A549 (cell line): ENCODE results near the gene OGDHL. TPM values are rescaled to one million over a fixed set of nuclear protein-coding genes. Genes with fewer than 3 reads are reported as not detected.

ENCODE experiments used
- ATAC-seq, 2 experiments: fragments of 200-7000 bp in 1 of 2; fragments of >200 bp in 1 of 2; cut with Nextera tagmentation in 1 of 2; cut with Tn5 transposase in 1 of 2; 3 replicates each; pipeline versions ENCODE4 v1.8.0 to v1.9.1; 2018 to 2020; ENCODE audit warnings: mild to moderate bottlenecking in 1 of 2, moderate library complexity in 1 of 2
- CTCF ChIA-PET: fragments of 300-600 bp; sonication (Branson Sonifier 250); formaldehyde crosslinking; extraction: SDS; loops from one replicate; lab custom pipeline; 2021; ENCODE audit warnings: antibody characterized with exemption, inconsistent platforms; lab: Yijun Ruan, JAX
- POLR2A ChIA-PET: fragments of 350-600 bp; formaldehyde crosslinking; extraction: SDS; loops from one replicate; lab custom pipeline; 2021; ENCODE audit warnings: antibody characterized with exemption, inconsistent platforms; lab: Yijun Ruan, JAX
- DNase-seq, 2 experiments: peaks; one replicate each; pipeline versions ENCODE4 v3.0.0 to v3.0.0-alpha.2; 2011 to 2016; ENCODE audit warnings: low read depth in 1 of 2, low spot score in 1 of 2
- FAIRE-seq: peaks from 2 replicates; lab custom pipeline; 2011; peaks lifted over from hg19 to GRCh38; lab: Jason Lieb, UNC
- H3K27ac ChIP-seq, 2 experiments: fragments of >200 bp; sonication (Bioruptor Twin); formaldehyde crosslinking; 3 replicates each; pipeline ENCODE4 v1.5.1; 2016 to 2017
- H3K4me1 ChIP-seq: fragments of >200 bp; sonication (Bioruptor Twin); formaldehyde crosslinking; 3 replicates; pipeline ENCODE4 v1.6.1; 2016
- H3K4me2 ChIP-seq: fragments of >200 bp; sonication (Bioruptor Twin); formaldehyde crosslinking; 3 replicates; pipeline ENCODE4 v1.6.1; 2016
- H3K4me3 ChIP-seq: fragments of >200 bp; sonication (Bioruptor Twin); formaldehyde crosslinking; 3 replicates; pipeline ENCODE4 v1.5.1; 2016
- H3K9me3 ChIP-seq: fragments of >200 bp; sonication (Bioruptor Twin); formaldehyde crosslinking; 3 replicates; pipeline ENCODE4 v1.6.1; 2016
- BHLHE40 ChIP-seq: IDR thresholded peaks from 2 replicates; pipeline ENCODE4 v1.6.1; 2012; ENCODE audit warnings: low read depth, low read length, inconsistent platforms
- CBX2 ChIP-seq: fragments of 200-600 bp; sonication (generic); IDR thresholded peaks from 2 replicates; pipeline ENCODE4 v1.6.1; 2016; ENCODE audit warnings: low read depth, mild to moderate bottlenecking, borderline replicate concordance
- CEBPB ChIP-seq, 2 experiments: fragments of >200 bp in 1 of 2; sonication (Bioruptor Twin) in 1 of 2; formaldehyde crosslinking in 1 of 2; IDR thresholded peaks; 2 replicates each; pipeline ENCODE4 v1.6.1; 2012 to 2016
- CHD2 ChIP-seq: fragments of 150-350 bp; IDR thresholded peaks from 2 replicates; pipeline ENCODE4 v1.6.1; 2014; ENCODE audit warnings: low read length; ENCODE audit not compliant: partially characterized antibody
- EHF ChIP-seq: fragments of 250-450 bp; sonication (Bioruptor Pico); IDR thresholded peaks from 2 replicates; pipeline ENCODE4 v1.5.0; 2020; ENCODE audit warnings: mild to moderate bottlenecking
- EHMT2 ChIP-seq: fragments of 200-600 bp; sonication (generic); IDR thresholded peaks from 2 replicates; pipeline ENCODE4 v1.6.1; 2016; ENCODE audit warnings: antibody characterized with exemption, low read depth, mild to moderate bottlenecking, moderate library complexity
- FOSB ChIP-seq: fragments of 250-450 bp; sonication (Bioruptor Pico); IDR thresholded peaks from 2 replicates; pipeline ENCODE4 v1.5.0; 2020; ENCODE audit warnings: mild to moderate bottlenecking, moderate library complexity
- FOXS1 ChIP-seq: fragments of 250-450 bp; sonication (Bioruptor Pico); IDR thresholded peaks from 2 replicates; pipeline ENCODE4 v1.5.0; 2020; ENCODE audit warnings: mild to moderate bottlenecking, moderate library complexity
- GATA3 ChIP-seq: IDR thresholded peaks from 2 replicates; pipeline ENCODE4 v1.6.1; 2012; ENCODE audit warnings: borderline replicate concordance
- HDAC2 ChIP-seq: fragments of 200-600 bp; sonication (generic); IDR thresholded peaks from 2 replicates; pipeline ENCODE4 v1.6.1; 2016
- HOXA7 ChIP-seq: fragments of 250-450 bp; sonication (Bioruptor Pico); IDR thresholded peaks from 2 replicates; pipeline ENCODE4 v1.5.0; 2020; ENCODE audit warnings: mild to moderate bottlenecking, moderate library complexity
- KDM1A ChIP-seq: fragments of 200-600 bp; sonication (generic); IDR thresholded peaks from 2 replicates; pipeline ENCODE4 v1.6.1; 2016; ENCODE audit warnings: low read depth, mild to moderate bottlenecking
- KDM5A ChIP-seq: fragments of 200-600 bp; sonication (generic); IDR thresholded peaks from 2 replicates; pipeline ENCODE4 v1.6.1; 2016; ENCODE audit warnings: antibody characterized with exemption, mild to moderate bottlenecking
- MAFK ChIP-seq: fragments of 450-650 bp; IDR thresholded peaks from 2 replicates; pipeline ENCODE4 v1.6.1; 2014; ENCODE audit not compliant: partially characterized antibody
- MYC ChIP-seq: IDR thresholded peaks from 2 replicates; pipeline ENCODE4 v1.6.1; 2012; ENCODE audit warnings: mild to moderate bottlenecking, inconsistent platforms, low read length, improper control_type of control experiment, borderline replicate concordance
- PBX3 ChIP-seq: IDR thresholded peaks from 2 replicates; pipeline ENCODE4 v1.6.1; 2012
- POLR2A ChIP-seq: IDR thresholded peaks from 2 replicates; pipeline ENCODE4 v1.6.1; 2012; ENCODE audit warnings: mild to moderate bottlenecking, low read length
- RAD21 ChIP-seq, 2 experiments: fragments of >200 bp in 1 of 2; sonication (Bioruptor Twin) in 1 of 2; formaldehyde crosslinking in 1 of 2; IDR thresholded peaks in 1 of 2; conservative IDR thresholded peaks in 1 of 2; 2 replicates in 1 of 2; 3 replicates in 1 of 2; pipeline ENCODE4 v1.6.1; 2012 to 2018; ENCODE audit warnings: inconsistent platforms in 1 of 2
- RNF2 ChIP-seq: fragments of 200-600 bp; sonication (generic); IDR thresholded peaks from 2 replicates; pipeline ENCODE4 v1.6.1; 2016; ENCODE audit warnings: low read depth, mild to moderate bottlenecking, antibody characterized with exemption, moderate library complexity, borderline replicate concordance
- TP53 ChIP-seq: fragments of 250-450 bp; sonication (Bioruptor Pico); IDR thresholded peaks from 2 replicates; pipeline ENCODE4 v1.5.0; 2021; ENCODE audit warnings: mild to moderate bottlenecking, moderate library complexity
- ZC3H11A ChIP-seq: fragments of 450-650 bp; IDR thresholded peaks from 2 replicates; pipeline ENCODE4 v1.6.1; 2014; ENCODE audit warnings: antibody characterized with exemption, mild to moderate bottlenecking
- ZNF302 ChIP-seq: fragments of 250-450 bp; sonication (Bioruptor Pico); IDR thresholded peaks from 2 replicates; pipeline ENCODE4 v1.9.0; 2021; ENCODE audit warnings: inconsistent platforms, mild to moderate bottlenecking, moderate library complexity
- WGBS: methylation state at CpG from one replicate; pipeline ENCODE4 v1.1.6; 2017; ENCODE audit errors: missing lambda C conversion rate; 5-methylcytosine and 5-hydroxymethylcytosine counted together
- polyA plus RNA-seq, 4 experiments: library from polyadenylated mRNA; depleted of rRNA in 3 of 4; stranded (reverse); fragments of >200 nt; fragmentation: RNase III in 1 of 4; extraction: RNeasy Plus Mini Kit Qiagen cat#74134 plus additional on column Dnase treatment in 1 of 4; gene quantifications; 2 replicates in 3 of 4; 3 replicates in 1 of 4; pipeline ENCODE4 v1.2.3, GENCODE V29; 2011 to 2017
- TF ChIP-seq, protein P1 (sequence below): fragments of 250-450 bp; sonication (Bioruptor Pico); IDR thresholded peaks from 2 replicates; pipeline ENCODE4 v1.5.0; 2021; ENCODE audit warnings: mild to moderate bottlenecking, moderate library complexity, borderline replicate concordance
- TF ChIP-seq, protein P2 (sequence below): fragments of >200 bp; sonication (Bioruptor Twin); formaldehyde crosslinking; IDR thresholded peaks from 3 replicates; pipeline ENCODE4 v1.6.1; 2016
- TF ChIP-seq, protein P3 (sequence below): fragments of >200 bp; sonication (Bioruptor Twin); formaldehyde crosslinking; IDR thresholded peaks from 2 replicates; pipeline ENCODE4 v1.6.1; 2016
- TF ChIP-seq, protein P4 (sequence below): IDR thresholded peaks from 2 replicates; pipeline ENCODE4 v1.6.1; 2012

Gene OGDHL
- polyA plus RNA-seq, 2 of the 4 experiments (the other 2 are of a cell fraction): 0.06 to 0.22 TPM

- Histone ChIP-seq H3K27ac (no peak overlapping the region), H3K4me1 (no peaks in the 10 kb centered on the region), H3K9me3 (no peaks in the 10 kb centered on the region), H3K4me3 (no peak overlapping the region), H3K4me2 (no peak overlapping the region)
- no peak for TF ChIP-seq TP53
- TF ChIP-seq FOXS1 (CRISPR knock-in tag): no peak
- TF ChIP-seq ZNF302 (CRISPR knock-in tag): no peak
- no peak for TF ChIP-seq CHD2
- TF ChIP-seq BHLHE40: no peak
- no peak for TF ChIP-seq KDM1A
- no peak for TF ChIP-seq FOSB (CRISPR knock-in tag)
- TF ChIP-seq EHMT2: no peak
- TF ChIP-seq GATA3: no peak
- TF ChIP-seq, protein P1, sequence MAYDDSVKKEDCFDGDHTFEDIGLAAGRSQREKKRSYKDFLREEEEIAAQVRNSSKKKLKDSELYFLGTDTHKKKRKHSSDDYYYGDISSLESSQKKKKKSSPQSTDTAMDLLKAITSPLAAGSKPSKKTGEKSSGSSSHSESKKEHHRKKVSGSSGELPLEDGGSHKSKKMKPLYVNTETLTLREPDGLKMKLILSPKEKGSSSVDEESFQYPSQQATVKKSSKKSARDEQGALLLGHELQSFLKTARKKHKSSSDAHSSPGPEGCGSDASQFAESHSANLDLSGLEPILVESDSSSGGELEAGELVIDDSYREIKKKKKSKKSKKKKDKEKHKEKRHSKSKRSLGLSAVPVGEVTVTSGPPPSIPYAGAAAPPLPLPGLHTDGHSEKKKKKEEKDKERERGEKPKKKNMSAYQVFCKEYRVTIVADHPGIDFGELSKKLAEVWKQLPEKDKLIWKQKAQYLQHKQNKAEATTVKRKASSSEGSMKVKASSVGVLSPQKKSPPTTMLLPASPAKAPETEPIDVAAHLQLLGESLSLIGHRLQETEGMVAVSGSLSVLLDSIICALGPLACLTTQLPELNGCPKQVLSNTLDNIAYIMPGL (CRISPR knock-in tag): no peak
- no peak for TF ChIP-seq CBX2
- no peak for TF ChIP-seq CEBPB (IDR thresholded peaks at IDR 0.05)
- no peak for TF ChIP-seq HDAC2
- CTCF ChIA-PET: interaction anchor here (1.2 kb wide), 1 partner anchor 40 kb away, joined by 3 read pairs; no protein-coding TSS in a partner anchor
- WGBS: 31% methylated on average over 8 of the region's 9 CpGs
- POLR2A ChIA-PET: no interaction called here
- DNase-seq: no peak
- ATAC-seq: no peak
- FAIRE-seq: no peak
These were observed 11.6 kb downstream of the OGDHL start for GRCh38 chr10:49750546-49750945.

DNA sequence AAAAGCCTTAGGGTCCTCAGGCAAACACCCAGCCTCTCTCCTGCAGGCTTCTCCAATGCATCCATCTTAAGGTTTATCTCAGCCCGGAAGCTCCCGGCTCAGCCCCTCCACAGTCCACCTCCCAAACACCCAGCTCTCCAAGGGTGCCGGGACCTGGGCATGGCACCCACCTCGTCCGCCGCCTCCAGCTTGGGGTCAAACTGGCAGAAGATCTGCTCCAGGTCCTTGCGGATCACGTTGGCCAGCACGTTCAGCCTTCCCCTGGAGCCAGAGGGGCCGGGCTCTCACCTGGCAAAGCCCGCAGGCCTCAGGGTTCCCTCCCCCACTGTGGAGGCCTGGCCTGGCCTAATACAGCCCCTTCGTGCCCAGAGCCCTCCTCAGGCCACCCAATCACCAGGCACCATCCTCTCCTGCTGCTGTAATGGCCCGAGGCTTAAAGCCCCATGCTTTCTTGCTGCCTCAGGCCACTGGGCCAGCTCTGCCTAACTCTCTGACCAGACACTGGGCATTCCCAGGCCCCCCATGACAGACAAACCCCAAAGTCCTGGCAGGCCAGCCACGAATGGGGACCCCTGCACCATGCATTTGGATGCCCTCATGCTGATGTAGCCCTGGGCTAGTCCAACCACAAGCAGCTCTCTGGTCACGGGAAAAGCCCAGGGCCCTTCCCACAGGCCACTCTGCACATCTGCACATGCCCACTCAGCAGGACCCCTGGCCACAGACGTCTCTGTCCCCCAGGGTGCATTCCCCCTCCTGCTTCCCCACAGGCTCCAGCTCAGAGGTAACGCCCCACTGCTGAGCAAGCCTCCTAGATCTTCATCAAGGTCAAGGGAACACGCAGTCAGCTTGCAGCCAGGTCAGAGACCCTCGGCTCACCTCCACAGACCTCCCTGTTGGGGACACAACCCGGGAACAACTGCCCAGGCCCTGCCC, 12.3 kb downstream of the OGDHL start:
- Histone ChIP-seq H3K9me3 (no peaks in the 10 kb centered on the region), H3K4me2 (no peak overlapping the region), H3K4me3 (no peak overlapping the region), H3K4me1 (no peaks in the 10 kb centered on the region), H3K27ac (no peak overlapping the region)
- FAIRE-seq (no peak), ATAC-seq (no peak), DNase-seq (no peak)
- WGBS: 29% methylated on average over 18 of the region's 20 CpGs
- TF ChIP-seq PBX3: no peak
- POLR2A ChIA-PET: no interaction called here
- CTCF ChIA-PET: interaction anchor here (1.2 kb wide), 1 partner anchor 41 kb away, joined by 3 read pairs; no protein-coding TSS in a partner anchor

- ATAC-seq: no peak
- CTCF ChIA-PET: interaction anchor here (1.2 kb wide), 1 partner anchor 41 kb away, joined by 3 read pairs; no protein-coding TSS in a partner anchor
- TF ChIP-seq, protein P2, sequence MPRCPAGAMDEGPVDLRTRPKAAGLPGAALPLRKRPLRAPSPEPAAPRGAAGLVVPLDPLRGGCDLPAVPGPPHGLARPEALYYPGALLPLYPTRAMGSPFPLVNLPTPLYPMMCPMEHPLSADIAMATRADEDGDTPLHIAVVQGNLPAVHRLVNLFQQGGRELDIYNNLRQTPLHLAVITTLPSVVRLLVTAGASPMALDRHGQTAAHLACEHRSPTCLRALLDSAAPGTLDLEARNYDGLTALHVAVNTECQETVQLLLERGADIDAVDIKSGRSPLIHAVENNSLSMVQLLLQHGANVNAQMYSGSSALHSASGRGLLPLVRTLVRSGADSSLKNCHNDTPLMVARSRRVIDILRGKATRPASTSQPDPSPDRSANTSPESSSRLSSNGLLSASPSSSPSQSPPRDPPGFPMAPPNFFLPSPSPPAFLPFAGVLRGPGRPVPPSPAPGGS: no peak
- TF ChIP-seq FOXS1 (CRISPR knock-in tag): no peak
- TF ChIP-seq MYC: no peak
- TF ChIP-seq HOXA7 (CRISPR knock-in tag): no peak
- no peak for TF ChIP-seq EHMT2
- TF ChIP-seq KDM5A: no peak
- TF ChIP-seq RNF2: no peak
- no peak for TF ChIP-seq RAD21 (conservative IDR thresholded peaks at IDR 0.05 in 1 of 2, IDR thresholded peaks at IDR 0.05 in 1 of 2)
- TF ChIP-seq, protein P3, sequence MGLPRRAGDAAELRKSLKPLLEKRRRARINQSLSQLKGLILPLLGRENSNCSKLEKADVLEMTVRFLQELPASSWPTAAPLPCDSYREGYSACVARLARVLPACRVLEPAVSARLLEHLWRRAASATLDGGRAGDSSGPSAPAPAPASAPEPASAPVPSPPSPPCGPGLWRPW: no peak
- TF ChIP-seq POLR2A: no peak
- TF ChIP-seq FOSB (CRISPR knock-in tag): no peak
- TF ChIP-seq, protein P1 (CRISPR knock-in tag): no peak
- TF ChIP-seq EHF (CRISPR knock-in tag): no peak
- TF ChIP-seq CHD2: no peak
- TF ChIP-seq MAFK: no peak
- TF ChIP-seq, protein P4, sequence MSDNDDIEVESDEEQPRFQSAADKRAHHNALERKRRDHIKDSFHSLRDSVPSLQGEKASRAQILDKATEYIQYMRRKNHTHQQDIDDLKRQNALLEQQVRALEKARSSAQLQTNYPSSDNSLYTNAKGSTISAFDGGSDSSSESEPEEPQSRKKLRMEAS: no peak
- no peak for TF ChIP-seq GATA3
- no peak for TF ChIP-seq ZC3H11A
These were observed 13.0 kb downstream of the OGDHL start for GRCh38 chr10:49749144-49749543.

More at GRCh38 chr10:49749144-49749543, 13.0 kb downstream of the OGDHL start:
- FAIRE-seq (no peak), DNase-seq (no peak)
- Histone ChIP-seq H3K27ac (no peak overlapping the region), H3K4me3 (no peak overlapping the region), H3K4me2 (no peak overlapping the region), H3K4me1 (no peaks in the 10 kb centered on the region), H3K9me3 (no peaks in the 10 kb centered on the region)
- POLR2A ChIA-PET: no interaction called here
- 64% methylated on average over 2 of the region's 2 CpGs for WGBS
